K562 (cell line): ENCODE data around the gene CHRND. TPM values are rescaled to one million over a fixed set of nuclear protein-coding genes. Genes with fewer than 3 reads are reported as not detected.

ENCODE experiments used
- ATAC-seq: fragments of 200-7000 bp; cut with Tn5 transposase; 3 replicates; pipeline ENCODE4 v1.9.1; 2020; ENCODE audit warnings: moderate library complexity
- BruUV-seq: library from RNA; stranded (reverse); fragments of 400-500 nt; replicated peaks from 2 replicates; lab custom pipeline; 2021; lab: Mats Ljungman, UMichigan
- CTCF ChIA-PET: fragments of 300-600 bp; formaldehyde crosslinking; extraction: SDS; loops from one replicate; lab custom pipeline; 2021; ENCODE audit warnings: low intra/inter-chr PET ratio; lab: Yijun Ruan, JAX
- POLR2A ChIA-PET: fragments of 300-600, 350-650 bp; sonication (Branson Sonifier 250); formaldehyde crosslinking; extraction: SDS; loops from one replicate; lab custom pipeline; 2021; ENCODE audit warnings: antibody characterized with exemption, inconsistent platforms; lab: Yijun Ruan, JAX
- DNase-seq, 4 experiments: peaks; one replicate each; pipeline versions ENCODE4 v3.0.0 to v3.0.0-alpha.2; 2011 to 2018; ENCODE audit warnings: low spot score in 3 of 4, mixed read lengths in 3 of 4; ENCODE audit errors: extremely low read depth in 1 of 4
- FAIRE-seq: peaks from 2 replicates; lab custom pipeline; 2011; peaks lifted over from hg19 to GRCh38; lab: Jason Lieb, UNC
- H2AFZ ChIP-seq: 2 replicates; pipeline ENCODE4 v1.6.0; 2011; ENCODE audit warnings: low read depth, low read length, control low read depth, inconsistent platforms
- H3K27ac ChIP-seq: fragments of 200-600 bp; 3 replicates; pipeline ENCODE4 v1.8.0; 2011; ENCODE audit warnings: low read depth, mild to moderate bottlenecking, control low read depth, inconsistent platforms, low read length, moderate library complexity, mixed read lengths; ENCODE audit errors: extremely low read depth
- H3K27me3 ChIP-seq, 2 experiments: fragments of 300-600 bp in 1 of 2; 2 replicates in 1 of 2; 3 replicates in 1 of 2; pipeline versions ENCODE4 v1.6.0 to v1.8.0; 2011; ENCODE audit warnings: inconsistent platforms in 2 of 2, low read length in 2 of 2, mild to moderate bottlenecking in 1 of 2, mixed read lengths in 1 of 2, moderate library complexity in 1 of 2; ENCODE audit not compliant: control insufficient read depth in 2 of 2, insufficient read depth in 2 of 2
- H3K36me3 ChIP-seq: fragments of 300-600 bp; 3 replicates; pipeline ENCODE4 v1.8.0; 2011; ENCODE audit warnings: mild to moderate bottlenecking, low read length, inconsistent platforms; ENCODE audit not compliant: control insufficient read depth, insufficient read depth
- H3K4me1 ChIP-seq, 2 experiments: fragments of 200-600 bp in 1 of 2; replicated peaks in 1 of 2; 2 replicates in 1 of 2; 3 replicates in 1 of 2; pipeline versions ENCODE4 v1.5.1 to v1.8.0; 2011; ENCODE audit warnings: inconsistent platforms in 2 of 2, low read length in 2 of 2, mild to moderate bottlenecking in 1 of 2, mixed read lengths in 1 of 2, moderate library complexity in 1 of 2; ENCODE audit not compliant: control insufficient read depth in 2 of 2, insufficient read depth in 2 of 2
- H3K4me2 ChIP-seq: 2 replicates; pipeline ENCODE4 v1.6.1; 2011; ENCODE audit warnings: low read length, control low read depth, inconsistent platforms, mixed read lengths; ENCODE audit not compliant: insufficient read depth
- H3K4me3 ChIP-seq: fragments of 200-600 bp; sonication (generic), shearing (Covaris generic); 2 replicates; pipeline ENCODE4 v1.5.1; 2016; ENCODE audit warnings: control low read depth, inconsistent platforms
- H3K79me2 ChIP-seq: fragments of 200-600 bp; 3 replicates; pipeline ENCODE4 v1.8.0; 2011; ENCODE audit warnings: low read length, inconsistent platforms; ENCODE audit not compliant: control insufficient read depth, insufficient read depth
- H3K9ac ChIP-seq, 2 experiments: 2 replicates each; pipeline versions ENCODE4 v1.6.0 to v1.6.1; 2011; ENCODE audit warnings: low read depth in 2 of 2, low read length in 2 of 2, control low read depth in 1 of 2, inconsistent platforms in 1 of 2, mild to moderate bottlenecking in 1 of 2, mixed read lengths in 1 of 2; ENCODE audit not compliant: insufficient read depth in 1 of 2
- H3K9me1 ChIP-seq: one replicate; pipeline ENCODE4 v1.6.0; 2011; ENCODE audit warnings: inconsistent platforms, mild to moderate bottlenecking, low read length, moderate library complexity; ENCODE audit not compliant: control insufficient read depth, insufficient read depth
- H3K9me3 ChIP-seq: replicated peaks from 2 replicates; pipeline ENCODE4 v1.5.1; 2011; ENCODE audit warnings: low read depth, low read length, inconsistent platforms; ENCODE audit not compliant: control insufficient read depth, insufficient read depth
- H4K20me1 ChIP-seq: replicated peaks from 2 replicates; pipeline ENCODE4 v1.6.1; 2011; ENCODE audit warnings: low read length, inconsistent platforms, mixed read lengths; ENCODE audit not compliant: control insufficient read depth, insufficient read depth
- ARHGAP35 ChIP-seq: fragments of 450-650 bp; IDR thresholded peaks from 2 replicates; pipeline ENCODE4 v1.6.1; 2018; ENCODE audit not compliant: partially characterized antibody
- ETS2 ChIP-seq: IDR thresholded peaks from 2 replicates; pipeline ENCODE4 v1.6.1; 2016; ENCODE audit warnings: borderline replicate concordance, missing genetic modification characterization, mild to moderate bottlenecking, moderate library complexity, missing compliant biosample characterization; ENCODE audit not compliant: poor library complexity, severe bottlenecking
- HDAC8 ChIP-seq: fragments of 450-650 bp; IDR thresholded peaks from 2 replicates; pipeline ENCODE4 v1.6.1; 2016; ENCODE audit warnings: mild to moderate bottlenecking, missing genetic modification characterization, moderate library complexity, missing compliant biosample characterization
- NFATC3 ChIP-seq: fragments of 450-650 bp; IDR thresholded peaks from 2 replicates; pipeline ENCODE4 v1.6.1; 2017; ENCODE audit warnings: mild to moderate bottlenecking
- POLR2A ChIP-seq: fragments of 450-650 bp; conservative IDR thresholded peaks from 2 replicates; pipeline ENCODE4 v1.6.1; 2016
- RFX5 ChIP-seq: IDR thresholded peaks from 2 replicates; pipeline ENCODE4 v1.6.1; 2011; ENCODE audit warnings: low read depth, mild to moderate bottlenecking, improper control_type of control experiment, low read length
- SMARCA5 ChIP-seq: fragments of 450-650 bp; IDR thresholded peaks from 2 replicates; pipeline ENCODE4 v1.6.1; 2016
- ZKSCAN8 ChIP-seq: fragments of 200-800 bp; sonication (Bioruptor generic); IDR thresholded peaks from 2 replicates; pipeline ENCODE4 v1.6.1; 2016; ENCODE audit warnings: missing genetic modification characterization, missing compliant biosample characterization
- WGBS: fragments of 100-300 bp; shearing (Covaris generic); methylation state at CpG from one replicate; pipeline ENCODE4 v1.1.6; 2016; ENCODE audit warnings: low coverage, mixed read lengths; ENCODE audit not compliant: insufficient coverage; ENCODE audit errors: missing lambda C conversion rate; 5-methylcytosine and 5-hydroxymethylcytosine counted together
- in situ Hi-C: fragments of 300-500 bp; cut with MboI; formaldehyde crosslinking; loops from 4 replicates; pipeline ENCODE4 v1.15.0; 2018; ENCODE audit warnings: inconsistent platforms, mixed read lengths
- intact Hi-C: fragments of 100-400 bp; cut with micrococcal nuclease; formaldehyde crosslinking; loops from 2 replicates; pipeline ENCODE4 v1.14.2; 2022
- polyA plus RNA-seq, 8 experiments: library from polyadenylated mRNA; depleted of rRNA in 4 of 8; stranded (reverse) in 5 of 8; unstranded in 3 of 8; fragments of >200 nt; fragmentation: Nextera tagmentation in 2 of 8; fragmentation: Illumina TruSeq in 1 of 8; extraction: Ambion mirVana in 2 of 8; extraction: Trizol in 1 of 8; gene quantifications; 2 replicates each; pipeline versions ENCODE4 v1.2.1 to v1.2.3, GENCODE V29; 2011 to 2014; ENCODE audit warnings: inconsistent platforms in 1 of 8, missing spikeins in 1 of 8
- total RNA-seq, 7 experiments: library from RNA; depleted of rRNA in 6 of 7; stranded (reverse); fragments of >200 nt in 6 of 7; fragmentation: Illumina TruSeq in 2 of 7; extraction: Trizol in 2 of 7; gene quantifications; 2 replicates each; pipeline versions ENCODE4 v1.2.1 to v1.2.3, GENCODE V29; 2011 to 2021; ENCODE audit warnings: low replicate concordance in 1 of 7
- TF ChIP-seq, protein P1 (sequence below): sonication (generic); formaldehyde crosslinking; IDR thresholded peaks from 2 replicates; pipeline ENCODE4 v1.8.0; 2022; ENCODE audit warnings: mild to moderate bottlenecking, missing genetic modification reagents
- TF ChIP-seq, protein P2 (sequence below): fragments of 450-650 bp; IDR thresholded peaks from 2 replicates; pipeline ENCODE4 v1.6.1; 2016; ENCODE audit warnings: low read depth

CHRND gene
- total and polyA plus RNA-seq, 9 of the 15 experiments (the other 6 are each of a cell fraction or from before 2014, with no cell fraction given) = not detected

DNA sequence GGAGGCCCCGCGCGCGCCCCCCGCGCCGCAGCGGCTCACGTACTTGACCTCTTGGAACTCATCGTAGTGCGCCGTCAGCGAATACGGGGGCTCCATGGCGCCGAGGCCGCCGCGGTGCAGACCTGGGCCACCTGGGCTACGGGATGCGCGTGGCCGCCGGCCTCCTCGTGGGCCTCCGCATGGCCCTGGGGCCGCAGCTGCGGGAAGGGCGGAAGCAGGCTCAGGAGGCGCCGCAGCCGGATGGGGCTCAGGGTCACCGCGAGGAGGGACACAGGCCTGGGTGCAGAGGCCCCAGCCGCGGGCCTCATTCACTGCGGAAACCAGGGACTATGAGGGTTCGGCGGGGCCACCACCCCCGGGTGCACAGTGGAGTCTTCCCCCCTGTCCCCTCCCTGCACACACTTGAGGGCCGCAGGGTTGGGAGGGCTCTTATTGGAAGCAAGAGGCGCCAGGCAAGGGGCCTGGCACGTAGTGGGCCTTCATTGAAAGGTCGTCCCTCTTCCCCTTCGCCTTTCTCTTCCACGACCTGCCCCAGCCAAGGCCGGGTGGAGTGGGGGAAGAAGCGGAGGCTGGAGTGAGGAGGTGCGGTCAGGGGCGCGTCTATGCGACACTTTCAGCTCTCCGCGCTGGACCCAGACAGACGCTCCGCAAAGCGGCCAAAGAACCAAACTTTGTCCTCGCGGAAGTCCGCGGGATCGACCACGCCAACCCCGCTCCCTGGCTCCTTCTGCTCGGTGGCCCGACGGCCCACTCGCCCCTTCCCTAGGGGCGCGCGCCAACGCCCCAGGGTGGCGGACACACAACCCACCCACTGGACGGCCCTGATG is 39.2 kb upstream of the CHRND start (continued):
- TF ChIP-seq, protein P1, sequence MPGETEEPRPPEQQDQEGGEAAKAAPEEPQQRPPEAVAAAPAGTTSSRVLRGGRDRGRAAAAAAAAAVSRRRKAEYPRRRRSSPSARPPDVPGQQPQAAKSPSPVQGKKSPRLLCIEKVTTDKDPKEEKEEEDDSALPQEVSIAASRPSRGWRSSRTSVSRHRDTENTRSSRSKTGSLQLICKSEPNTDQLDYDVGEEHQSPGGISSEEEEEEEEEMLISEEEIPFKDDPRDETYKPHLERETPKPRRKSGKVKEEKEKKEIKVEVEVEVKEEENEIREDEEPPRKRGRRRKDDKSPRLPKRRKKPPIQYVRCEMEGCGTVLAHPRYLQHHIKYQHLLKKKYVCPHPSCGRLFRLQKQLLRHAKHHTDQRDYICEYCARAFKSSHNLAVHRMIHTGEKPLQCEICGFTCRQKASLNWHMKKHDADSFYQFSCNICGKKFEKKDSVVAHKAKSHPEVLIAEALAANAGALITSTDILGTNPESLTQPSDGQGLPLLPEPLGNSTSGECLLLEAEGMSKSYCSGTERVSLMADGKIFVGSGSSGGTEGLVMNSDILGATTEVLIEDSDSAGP (CRISPR knock-in tag) = no peak
- TF ChIP-seq POLR2A = no peak
- TF ChIP-seq ETS2 (tag) = no peak
- TF ChIP-seq NFATC3 = no peak
- no peak for TF ChIP-seq ZKSCAN8 (CRISPR knock-in tag)

GRCh38 chr2:232487385-232488096 is 38.4 kb upstream of the CHRND start, which contains the start of gene ECEL1:
TSS of gene ECEL1 (minus strand) at chr2:232487834. CDS start at chr2:232486653, 1,181 bp downstream.
- H3K4me1 ChIP-seq = no peaks in the 10 kb centered on the region
- BruUV-seq = no TSS peak
- no peak within 1 kb of the TSS for H3K4me2 ChIP-seq
- H3K9ac ChIP-seq = no peak within 1 kb of the TSS
- whole genome bisulfite sequencing = no CpG with 5 or more reads among the region's 102 CpGs
- no peak within 1 kb of the TSS for H3K27ac ChIP-seq
- peaks cover 0 to 10% of the 10 kb centered on the region in 2 experiments; a peak in 2 of 5 replicates for H3K27me3 ChIP-seq
- FAIRE-seq (no peak), ATAC-seq (no peak), DNase-seq (no peak)
- H3K9me3 ChIP-seq = no peaks in the 10 kb centered on the region
- no peaks in the 10 kb centered on the region for H3K9me1 ChIP-seq
- no peaks in the 10 kb centered on the region for H3K36me3 ChIP-seq
- POLR2A ChIA-PET = no interaction called here
- CTCF ChIA-PET = no interaction called here
- no peak within 1 kb of the TSS for H3K4me3 ChIP-seq
- no peaks in the 10 kb centered on the region for H4K20me1 ChIP-seq
- H3K79me2 ChIP-seq = no peaks in the 10 kb centered on the region
- in situ Hi-C loops = no loop called here
- intact Hi-C loops = no loop called here
- H2AFZ ChIP-seq = no peak within 1 kb of the TSS
- no peak for TF ChIP-seq RFX5
- TF ChIP-seq, protein P2, sequence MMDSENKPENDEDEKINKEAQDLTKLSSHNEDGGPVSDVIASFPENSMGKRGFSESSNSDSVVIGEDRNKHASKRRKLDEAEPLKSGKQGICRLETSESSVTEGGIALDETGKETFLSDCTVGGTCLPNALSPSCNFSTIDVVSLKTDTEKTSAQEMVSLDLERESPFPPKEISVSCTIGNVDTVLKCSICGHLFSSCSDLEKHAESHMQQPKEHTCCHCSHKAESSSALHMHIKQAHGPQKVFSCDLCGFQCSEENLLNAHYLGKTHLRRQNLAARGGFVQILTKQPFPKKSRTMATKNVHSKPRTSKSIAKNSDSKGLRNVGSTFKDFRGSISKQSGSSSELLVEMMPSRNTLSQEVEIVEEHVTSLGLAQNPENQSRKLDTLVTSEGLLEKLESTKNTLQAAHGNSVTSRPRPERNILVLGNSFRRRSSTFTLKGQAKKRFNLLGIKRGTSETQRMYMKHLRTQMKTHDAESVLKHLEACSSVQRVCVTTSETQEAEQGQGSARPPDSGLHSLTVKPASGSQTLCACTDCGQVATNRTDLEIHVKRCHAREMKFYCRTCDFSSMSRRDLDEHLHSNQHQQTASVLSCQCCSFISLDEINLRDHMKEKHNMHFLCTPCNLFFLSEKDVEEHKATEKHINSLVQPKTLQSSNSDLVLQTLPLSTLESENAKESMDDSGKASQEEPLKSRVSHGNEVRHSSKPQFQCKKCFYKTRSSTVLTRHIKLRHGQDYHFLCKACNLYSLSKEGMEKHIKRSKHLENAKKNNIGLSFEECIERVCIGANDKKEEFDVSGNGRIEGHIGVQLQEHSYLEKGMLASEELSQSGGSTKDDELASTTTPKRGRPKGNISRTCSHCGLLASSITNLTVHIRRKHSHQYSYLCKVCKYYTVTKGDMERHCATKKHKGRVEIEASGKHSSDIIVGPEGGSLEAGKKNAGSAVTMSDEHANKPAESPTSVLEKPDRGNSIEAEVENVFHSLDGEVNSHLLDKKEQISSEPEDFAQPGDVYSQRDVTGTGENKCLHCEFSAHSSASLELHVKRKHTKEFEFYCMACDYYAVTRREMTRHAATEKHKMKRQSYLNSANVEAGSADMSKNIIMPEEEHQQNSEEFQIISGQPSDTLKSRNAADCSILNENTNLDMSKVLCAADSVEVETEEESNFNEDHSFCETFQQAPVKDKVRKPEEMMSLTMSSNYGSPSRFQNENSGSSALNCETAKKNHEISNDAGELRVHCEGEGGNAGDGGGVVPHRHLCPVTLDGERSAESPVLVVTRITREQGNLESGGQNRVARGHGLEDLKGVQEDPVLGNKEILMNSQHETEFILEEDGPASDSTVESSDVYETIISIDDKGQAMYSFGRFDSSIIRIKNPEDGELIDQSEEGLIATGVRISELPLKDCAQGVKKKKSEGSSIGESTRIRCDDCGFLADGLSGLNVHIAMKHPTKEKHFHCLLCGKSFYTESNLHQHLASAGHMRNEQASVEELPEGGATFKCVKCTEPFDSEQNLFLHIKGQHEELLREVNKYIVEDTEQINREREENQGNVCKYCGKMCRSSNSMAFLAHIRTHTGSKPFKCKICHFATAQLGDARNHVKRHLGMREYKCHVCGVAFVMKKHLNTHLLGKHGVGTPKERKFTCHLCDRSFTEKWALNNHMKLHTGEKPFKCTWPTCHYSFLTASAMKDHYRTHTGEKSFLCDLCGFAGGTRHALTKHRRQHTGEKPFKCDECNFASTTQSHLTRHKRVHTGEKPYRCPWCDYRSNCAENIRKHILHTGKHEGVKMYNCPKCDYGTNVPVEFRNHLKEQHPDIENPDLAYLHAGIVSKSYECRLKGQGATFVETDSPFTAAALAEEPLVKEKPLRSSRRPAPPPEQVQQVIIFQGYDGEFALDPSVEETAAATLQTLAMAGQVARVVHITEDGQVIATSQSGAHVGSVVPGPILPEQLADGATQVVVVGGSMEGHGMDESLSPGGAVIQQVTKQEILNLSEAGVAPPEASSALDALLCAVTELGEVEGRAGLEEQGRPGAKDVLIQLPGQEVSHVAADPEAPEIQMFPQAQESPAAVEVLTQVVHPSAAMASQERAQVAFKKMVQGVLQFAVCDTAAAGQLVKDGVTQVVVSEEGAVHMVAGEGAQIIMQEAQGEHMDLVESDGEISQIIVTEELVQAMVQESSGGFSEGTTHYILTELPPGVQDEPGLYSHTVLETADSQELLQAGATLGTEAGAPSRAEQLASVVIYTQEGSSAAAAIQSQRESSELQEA = no peak
- TF ChIP-seq HDAC8 (tag) = no peak
- no peak for TF ChIP-seq ARHGAP35
- TF ChIP-seq SMARCA5 = no peak
